Gastrocnemius medialis (tissue), 4 donors: ENCODE results near the gene EHD4.

Source experiments
- CTCF ChIP-seq, 5 experiments: fragments of 450-650 bp in 3 of 5; fragments of 200-600 bp in 2 of 5; sonication (generic) in 2 of 5; IDR thresholded peaks in 4 of 5; conservative IDR thresholded peaks in 1 of 5; 1 replicate in 4 of 5; 2 replicates in 1 of 5; pipeline ENCODE4 v1.5.1; 2016 to 2019; ENCODE audit warnings: antibody characterized with exemption in 5 of 5, mild to moderate bottlenecking in 3 of 5, moderate library complexity in 3 of 5
- POLR2A ChIP-seq, 2 donors: fragments of 450-650 bp; IDR thresholded peaks; one replicate each; pipeline ENCODE4 v1.6.1; 2017; ENCODE audit warnings: antibody characterized with exemption in 2 of 2, mild to moderate bottlenecking in 2 of 2, moderate library complexity in 2 of 2

- TF ChIP-seq POLR2A (IDR thresholded peaks at IDR 0.05) (no peak), CTCF (IDR thresholded peaks at IDR 0.05 in 4 of 5, conservative IDR thresholded peaks at IDR 0.05 in 1 of 5) (no peak)
Measured at GRCh38 chr15:41876007-41876406, 96.3 kb downstream of the EHD4 start.
